Stimulated activated CD4-positive, alpha-beta T cell treated with anti-CD3 and anti-CD28 coated beads, Interleukin-12 subunit alpha, Interleukin-12 subunit beta, amount 100 ng/mL, for 24 hours (primary cell): ENCODE measurements around the gene UGT2B17.
"Not testable (repeated sequence)": the region's sequence is repeated elsewhere in the genome, so short reads cannot be mapped to it uniquely, and the experiment has no call there.

Experiments
- DNase-seq, 2 experiments: peaks; one replicate each; pipeline ENCODE4 v3.0.0-alpha.2; 2020; ENCODE audit warnings: low read depth in 2 of 2

Gene UGT2B17

DNA sequence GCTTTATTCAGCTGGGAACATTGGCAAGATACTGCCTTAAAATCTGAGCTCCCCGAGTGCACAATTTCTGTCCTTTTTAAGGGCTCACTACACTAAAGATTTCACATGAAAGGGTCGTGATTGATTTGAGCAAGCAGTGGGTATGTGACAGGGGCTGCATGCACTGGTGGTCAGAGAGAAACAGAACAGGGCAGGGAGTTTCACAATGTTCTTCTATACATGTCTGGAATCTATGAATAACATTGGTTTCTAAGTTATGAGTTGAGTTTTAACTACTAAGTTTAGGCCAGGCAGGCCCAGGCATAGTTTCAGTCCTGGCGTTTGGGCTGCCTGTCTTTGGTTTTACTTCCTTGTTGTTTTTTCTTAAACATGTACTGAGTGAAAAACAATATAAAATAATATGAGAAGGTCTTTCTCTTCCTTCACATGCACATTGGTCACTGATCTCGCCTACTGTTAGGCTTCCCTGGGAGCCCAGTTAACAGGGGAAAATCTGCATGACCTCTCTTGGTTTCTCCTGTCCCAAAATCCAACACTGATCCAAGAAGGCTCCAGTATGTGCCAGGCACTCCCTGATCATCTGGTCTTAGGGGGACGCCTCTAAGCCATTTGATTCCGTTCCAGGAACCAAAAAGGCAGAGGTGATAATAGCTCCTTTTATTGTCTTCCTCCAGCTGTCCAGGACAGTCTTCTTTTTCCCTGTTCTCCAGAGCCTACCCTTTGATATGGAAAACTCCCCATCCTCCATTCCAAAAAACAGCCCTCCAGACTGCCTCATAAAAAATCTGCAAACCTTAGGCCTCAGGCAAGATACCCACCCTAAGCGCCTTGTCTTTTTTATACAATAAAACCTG is at the start of gene UGT2B17:
TSS of gene UGT2B17 (minus strand) at position 51 of the 854 bp plus-strand sequence. CDS start 7,838 bp downstream, outside the sequence.
- DNase-seq = no peak

DNA sequence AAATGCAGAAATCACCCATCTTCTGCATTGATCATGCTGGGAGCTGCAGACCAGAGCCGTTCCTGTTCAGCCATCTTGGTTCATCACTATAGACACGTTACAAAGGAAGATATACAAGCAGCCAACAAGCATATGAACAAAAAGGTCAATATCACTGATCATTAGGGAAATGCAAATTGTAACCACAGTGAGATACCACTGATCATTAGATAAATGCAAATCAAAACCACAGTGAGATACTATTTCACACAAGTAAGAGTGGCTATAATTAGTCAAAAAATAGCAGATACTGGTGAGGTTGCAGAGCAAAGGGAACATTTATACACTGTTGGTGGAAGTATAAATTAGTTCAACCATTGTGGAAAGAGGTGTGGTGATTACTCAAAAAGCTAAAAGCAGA is 46.6 kb upstream of the UGT2B17 start:
- not testable (repeated sequence) for DNase-seq

DNA sequence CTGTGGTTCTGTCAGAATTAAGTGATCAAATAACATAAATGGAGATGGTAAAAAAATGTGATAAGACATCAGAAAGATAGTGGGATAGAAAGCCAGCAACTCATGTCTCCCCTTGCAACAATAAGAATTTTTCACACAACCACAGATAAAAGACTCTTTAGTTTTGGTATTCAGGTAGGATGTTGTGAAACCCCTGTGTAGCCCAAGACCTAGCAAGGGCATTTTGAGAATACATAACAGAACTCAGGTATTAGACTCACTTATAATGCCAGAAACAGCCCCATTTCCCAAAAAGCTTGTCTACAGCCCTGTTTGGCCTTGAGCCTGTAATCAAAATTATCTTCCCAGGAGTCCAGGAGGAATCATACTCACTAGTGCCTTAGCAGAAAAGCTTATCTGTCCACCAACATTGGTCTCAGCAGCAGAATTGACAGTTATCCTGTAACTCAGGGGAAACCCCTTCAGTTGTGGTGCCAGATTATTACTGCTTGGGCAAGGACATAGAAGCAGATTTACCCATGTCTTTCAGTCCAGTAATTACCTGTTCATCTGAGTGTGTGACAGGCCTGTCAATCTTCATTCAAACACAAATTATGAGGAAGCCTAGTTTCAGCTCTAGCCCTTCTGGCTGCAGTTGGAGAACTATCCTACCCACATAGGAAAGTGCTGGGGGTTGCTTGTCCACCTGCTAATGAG is 41.0 kb upstream of the UGT2B17 start:
- DNase-seq = no peak

DNA sequence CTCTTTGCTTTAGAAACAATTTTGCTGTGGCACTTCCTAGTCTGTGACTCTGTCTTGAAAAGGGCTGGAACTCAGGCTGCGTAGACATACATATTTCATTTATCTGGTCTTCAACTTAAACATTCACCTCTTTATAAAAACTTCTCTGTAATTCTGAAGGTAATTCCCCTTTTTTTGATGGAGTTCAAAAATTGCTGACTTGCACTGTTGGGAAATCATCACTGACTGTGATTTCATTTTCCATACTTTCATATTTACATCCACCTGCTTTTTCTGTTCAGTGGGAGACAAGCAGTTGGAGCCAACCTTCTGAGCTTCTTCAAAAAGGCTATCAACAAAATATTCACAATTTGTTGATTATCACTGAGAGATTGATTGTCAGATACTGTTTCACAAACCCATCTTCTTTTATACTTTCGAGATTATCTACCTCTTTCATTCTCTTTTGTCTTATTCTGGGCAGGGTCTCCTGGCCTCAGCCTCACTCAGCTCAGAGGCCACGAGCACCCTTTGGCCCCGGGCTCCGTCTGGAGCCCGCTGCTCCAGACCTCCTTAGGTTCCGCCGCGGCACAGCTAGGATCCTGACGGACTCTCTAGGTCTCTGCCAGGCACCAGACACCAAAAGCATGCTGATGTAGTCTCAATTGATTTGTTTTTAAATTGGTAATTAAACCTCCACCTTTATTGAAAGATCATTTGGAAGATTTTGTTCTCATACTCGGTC is 39.7 kb upstream of the UGT2B17 start:
- no peak for DNase-seq

DNA sequence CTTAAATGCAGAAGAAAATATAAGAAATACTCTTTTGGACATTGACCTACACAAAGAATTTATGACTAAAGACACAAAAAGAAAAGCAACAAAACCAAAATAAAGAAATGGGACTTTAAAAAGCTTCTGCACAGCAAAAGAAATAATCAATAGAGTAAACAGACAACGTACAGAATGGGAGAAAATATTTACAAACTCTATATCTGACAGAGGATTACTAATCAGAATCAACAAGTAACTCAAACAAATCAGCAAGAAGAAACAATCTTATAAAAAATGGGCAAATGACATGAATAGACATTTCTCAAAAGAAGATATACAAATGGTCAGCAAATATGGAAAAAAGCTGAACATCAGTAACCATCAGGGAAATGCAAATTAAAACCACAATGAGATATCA is 37.6 kb upstream of the UGT2B17 start:
- DNase-seq = no peak

DNA sequence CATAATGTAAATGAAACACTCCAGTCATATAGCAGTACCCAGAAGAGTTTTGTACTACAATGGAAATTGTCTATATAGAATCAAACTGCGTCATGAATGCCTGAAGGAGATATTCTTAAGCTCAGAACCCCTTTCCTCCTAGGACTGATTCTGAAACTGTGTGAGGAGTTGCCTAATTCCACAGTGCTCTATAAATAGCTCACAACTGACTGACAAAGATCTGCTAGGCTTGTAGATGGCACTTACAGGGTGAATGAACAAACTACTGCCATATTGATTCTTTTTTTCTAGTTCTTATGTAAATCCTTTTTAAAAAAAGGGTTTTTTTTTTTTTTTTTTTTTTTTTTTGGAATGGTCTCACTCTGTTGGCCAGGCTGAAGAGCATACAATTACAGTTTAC is 30.1 kb upstream of the UGT2B17 start:
- no peak for DNase-seq

DNA sequence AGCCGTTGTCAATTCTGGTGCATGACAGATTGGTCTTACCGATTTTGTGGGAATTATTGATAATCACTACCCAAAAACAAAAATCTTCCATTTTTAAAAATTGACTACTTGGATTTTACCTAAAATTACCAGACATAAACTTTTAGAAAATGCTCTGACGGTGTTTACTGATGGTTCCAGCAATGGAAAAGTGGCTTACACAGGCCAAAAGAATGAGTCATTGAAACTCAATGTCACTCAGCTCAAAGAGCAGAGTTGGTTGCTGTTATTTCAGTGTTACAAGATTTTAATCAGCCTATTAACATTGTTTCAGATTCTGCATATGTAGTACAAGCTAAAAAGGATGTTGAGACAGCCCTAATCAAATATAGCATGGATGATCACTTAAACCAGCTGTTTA is 23.0 kb upstream of the UGT2B17 start:
- no peak for DNase-seq

DNA sequence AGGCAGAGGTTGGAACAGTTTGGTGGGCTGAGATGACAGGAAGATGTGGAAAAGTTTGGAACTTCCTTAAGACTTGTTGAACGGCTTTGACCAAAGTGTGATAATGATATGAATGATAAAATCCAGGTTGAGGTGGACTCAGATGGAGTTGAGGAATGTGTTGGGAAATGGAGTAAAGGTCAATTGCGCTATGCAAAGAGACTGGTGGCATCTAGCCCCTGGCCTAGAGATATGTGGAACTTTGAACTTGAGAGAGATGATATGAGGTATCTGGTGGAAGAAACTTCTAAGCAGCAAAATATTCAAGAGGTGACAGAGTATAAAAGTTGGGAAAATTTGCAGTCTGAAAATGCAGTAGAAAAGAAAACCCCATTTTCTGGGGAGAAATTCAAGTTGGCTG is 21.4 kb upstream of the UGT2B17 start:
- DNase-seq = no peak

DNA sequence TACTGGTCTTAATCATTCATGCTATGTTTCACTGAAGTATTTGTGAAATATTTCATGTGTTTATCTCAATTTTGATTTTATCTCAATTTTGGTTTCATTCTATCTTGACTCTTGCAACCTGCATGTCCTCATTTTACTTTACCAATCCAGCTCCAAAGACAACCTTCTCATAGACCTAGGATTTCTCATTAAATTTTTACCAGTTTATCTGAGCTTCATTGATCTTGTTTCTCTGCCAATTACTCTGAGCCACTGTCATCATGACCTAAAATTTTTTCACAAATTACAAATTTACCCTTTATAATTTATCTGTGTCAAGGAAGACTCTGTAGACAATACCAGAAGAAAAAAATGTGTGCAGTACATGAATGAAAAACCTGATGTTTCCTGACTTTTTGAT is 18.6 kb upstream of the UGT2B17 start:
- no peak for DNase-seq

DNA sequence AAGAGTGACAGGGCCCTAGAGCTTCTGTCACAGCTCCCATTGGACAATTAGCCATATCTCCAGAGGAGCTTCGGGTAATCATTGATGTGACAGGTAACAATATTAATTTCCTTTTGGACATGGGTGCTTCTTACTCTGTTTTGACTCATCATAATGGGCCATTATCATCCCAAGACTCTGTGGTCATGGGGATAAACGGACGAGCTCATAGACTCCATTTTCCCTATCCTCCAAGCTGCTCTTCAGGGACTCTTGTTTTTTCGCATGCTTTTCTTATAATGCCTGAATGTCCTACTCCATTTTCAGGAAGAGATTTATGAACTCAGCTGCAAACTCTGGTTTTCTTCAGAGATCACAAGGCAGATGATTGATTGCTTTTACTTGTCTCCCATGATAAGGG is 17.0 kb upstream of the UGT2B17 start:
- no peak for DNase-seq

DNA sequence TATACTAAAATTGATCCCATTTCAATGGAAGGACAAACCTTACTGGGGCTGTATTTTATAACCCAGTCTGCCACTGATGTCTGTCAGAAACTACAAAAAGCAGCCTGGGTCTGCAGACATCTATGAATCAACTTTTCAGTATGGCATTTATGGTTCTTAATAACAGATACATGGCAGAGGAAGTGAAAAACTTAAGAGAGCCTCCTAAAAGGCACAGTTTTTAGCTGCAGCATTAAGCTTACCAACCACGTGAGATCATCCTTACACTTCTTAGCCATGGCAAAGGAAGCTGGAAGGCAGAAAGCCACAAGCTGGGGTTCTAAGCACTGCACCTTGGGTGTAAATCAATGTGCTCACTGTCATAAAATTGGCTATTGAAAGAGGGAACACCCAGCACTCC is 16.6 kb upstream of the UGT2B17 start:
- no peak for DNase-seq

DNA sequence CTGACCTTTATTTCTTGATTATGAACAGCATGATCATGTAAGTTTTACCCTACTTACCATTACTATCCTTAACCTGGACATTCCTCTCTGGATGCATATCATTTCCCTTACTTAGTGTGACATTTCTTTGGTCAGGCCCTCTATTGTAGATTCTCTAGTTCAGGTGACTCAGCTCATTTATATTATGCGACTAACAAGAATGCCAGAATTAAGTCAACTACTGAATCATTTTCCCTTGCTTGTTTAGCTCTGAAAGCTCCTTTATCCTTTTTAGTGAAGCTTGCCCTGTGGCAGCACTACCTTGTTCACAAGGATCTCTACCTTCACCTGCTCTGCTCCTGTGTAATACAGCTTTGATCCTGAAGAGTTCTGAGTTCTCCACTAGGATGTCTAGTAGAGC is 15.1 kb upstream of the UGT2B17 start:
- DNase-seq = no peak

DNA sequence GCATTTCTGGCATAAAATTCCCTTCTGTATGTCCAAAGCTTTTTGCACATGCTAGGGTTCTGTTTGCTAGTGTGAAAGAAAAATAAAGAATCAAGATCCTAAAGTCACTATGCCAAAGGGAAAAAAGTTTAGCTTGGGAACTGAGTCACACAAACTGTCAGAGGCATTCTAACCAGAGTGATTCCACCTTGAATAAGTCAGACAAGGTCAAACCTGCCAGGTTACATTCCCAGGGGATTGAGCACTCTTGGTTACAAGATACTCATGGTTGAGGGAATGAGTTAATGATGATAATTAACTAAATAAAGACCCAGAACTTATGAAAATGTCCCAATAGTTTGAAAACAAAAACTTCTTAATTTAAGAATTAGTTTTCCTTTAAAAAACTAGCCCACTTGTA is 13.7 kb upstream of the UGT2B17 start:
- DNase-seq = no peak

DNA sequence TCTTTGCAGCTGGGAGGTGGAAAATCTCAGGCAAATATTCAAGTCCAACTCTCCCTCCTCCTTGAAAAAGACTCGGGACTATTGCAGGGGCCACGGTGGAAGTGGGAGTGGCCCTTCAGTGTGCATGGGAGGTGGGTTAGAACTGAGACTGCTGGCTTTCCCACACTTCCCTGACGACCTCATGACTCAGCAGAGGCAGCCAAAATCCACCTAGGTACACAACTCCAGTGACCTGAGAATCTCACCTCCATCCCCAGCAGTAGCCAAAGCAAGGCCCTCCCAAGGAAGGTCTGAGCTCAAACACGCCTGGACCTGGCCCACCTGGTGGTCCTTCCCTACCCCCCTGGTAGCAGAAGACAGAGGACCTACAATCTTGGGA is 6.2 kb upstream of the UGT2B17 start:
- no peak for DNase-seq

DNA sequence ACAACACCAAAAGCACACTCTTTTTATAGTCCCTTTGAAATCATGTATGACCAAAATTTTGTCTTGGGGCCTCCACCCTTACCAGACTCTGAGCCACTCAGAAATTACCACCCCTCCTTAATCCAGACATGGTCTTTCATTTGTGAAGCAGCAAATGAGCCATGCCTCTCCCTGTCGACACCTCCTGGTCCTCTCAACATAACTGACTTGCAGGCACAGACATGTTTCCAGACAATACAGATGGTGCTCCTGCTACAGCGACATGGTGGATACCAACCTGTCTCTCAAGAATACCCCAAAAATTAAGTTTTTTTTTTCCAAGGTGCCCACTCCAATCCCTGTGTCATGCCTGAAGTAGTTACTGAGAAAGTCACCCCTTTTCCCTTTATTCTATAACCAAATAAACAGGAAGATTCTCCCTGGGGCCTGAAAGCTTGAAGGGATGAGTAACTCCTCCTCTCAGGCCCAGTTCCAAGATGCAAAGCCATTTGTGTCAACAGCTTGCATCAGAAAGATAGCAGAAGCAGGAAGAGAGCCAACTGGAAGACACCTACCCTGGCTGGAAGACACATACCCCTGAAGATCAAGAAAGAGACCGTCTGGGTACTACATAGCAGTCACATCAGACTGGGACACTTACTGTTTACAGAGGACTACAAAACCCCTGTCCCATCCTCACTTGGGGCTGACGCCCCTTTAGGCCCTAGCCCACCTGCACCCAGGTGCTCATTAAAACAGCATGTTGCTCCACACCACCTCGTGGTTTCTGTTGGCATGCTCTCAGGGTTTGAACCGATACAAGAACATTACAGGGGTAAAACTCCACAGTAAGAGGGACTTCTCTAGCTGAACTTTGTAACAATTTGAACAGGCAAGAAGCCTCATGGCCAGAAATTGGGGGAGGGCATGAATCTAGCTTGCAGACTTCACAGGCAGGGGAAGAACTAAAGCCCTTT is 5.5 kb upstream of the UGT2B17 start:
- DNase-seq = no peak

DNA sequence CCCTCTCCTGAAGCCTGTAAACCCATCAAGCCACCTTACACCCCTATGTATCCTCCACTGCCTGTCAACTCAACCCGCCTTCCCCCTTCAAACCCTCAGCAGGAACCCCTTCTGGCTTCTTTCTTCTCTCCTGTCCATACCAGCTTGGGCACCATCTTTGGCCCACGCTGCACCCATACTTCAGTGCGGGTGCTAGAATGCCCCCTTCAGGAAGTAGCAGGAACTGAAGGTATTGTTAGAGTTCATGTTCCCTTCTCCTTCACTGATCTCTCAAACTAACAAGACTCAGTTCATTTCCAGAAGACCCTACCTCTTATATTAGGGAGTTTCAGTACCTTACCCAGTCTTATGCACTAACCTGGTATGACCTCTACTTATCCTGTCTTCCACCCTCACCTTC is 1.5 kb upstream of the UGT2B17 start:
- no peak for DNase-seq

DNA sequence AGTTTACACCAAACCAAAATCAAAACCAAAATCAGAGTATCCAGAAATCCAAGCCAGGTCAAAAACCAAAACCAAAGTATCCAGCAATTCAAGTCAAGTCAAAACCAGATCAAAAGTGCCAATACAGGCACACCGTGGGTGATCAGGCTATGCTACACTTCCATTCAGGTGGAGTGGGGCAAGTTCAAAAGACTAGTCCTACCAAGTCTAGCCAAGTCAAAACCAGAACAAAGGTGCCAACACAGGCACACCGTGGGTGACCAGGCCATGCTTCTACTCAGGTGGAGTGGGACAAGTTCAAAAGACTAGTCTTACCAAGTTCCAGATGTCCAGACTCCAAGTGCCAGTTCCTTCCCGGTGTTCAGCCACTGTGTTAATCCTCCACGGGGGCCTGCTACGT is 486 bp downstream of the UGT2B17 start:
- DNase-seq = not testable (repeated sequence)

DNA sequence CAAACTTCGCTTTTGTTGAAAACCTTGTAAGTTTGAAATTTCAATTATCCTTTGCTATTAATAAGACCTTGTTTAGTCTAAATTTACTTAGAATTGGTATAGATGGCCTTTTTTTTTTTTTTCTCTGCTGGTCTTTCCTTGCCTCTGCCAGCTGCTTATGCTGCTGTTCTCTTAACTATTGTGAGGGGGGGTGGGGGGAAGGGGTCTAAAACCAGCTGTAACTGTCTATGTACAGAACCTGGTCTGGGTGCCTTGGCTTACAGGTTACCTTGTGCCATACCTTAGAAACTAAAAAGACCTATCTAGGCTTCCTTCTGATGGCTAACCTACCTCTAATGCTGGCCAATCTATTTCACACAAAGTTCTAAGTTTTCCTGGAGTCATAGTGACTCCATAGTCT is 1.0 kb downstream of the UGT2B17 start:
- DNase-seq = no peak

DNA sequence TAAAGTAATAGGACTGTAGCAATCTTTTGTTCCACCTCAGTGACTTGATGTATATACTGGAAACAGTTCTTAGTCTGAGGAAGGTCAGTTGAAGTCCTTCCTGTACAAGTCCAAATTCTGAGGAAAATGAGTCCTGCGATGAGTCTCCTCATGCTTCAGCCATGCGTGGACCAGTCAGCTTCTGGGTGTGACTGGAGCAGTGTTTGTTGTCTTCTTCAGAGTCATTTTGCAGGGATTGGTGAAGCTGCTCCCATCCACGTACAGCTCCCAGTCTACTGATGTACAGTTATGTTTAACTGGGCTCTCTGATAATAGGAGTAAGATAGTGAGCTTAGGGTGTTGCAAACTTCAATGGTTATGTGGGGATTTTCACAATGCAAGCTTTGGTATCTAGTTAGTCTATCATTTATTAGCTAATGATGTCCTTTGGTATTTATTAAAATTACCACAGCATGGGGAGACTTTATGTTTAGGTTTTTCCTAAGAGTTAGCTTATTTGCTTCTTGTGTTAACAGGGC is 3.4 kb downstream of the UGT2B17 start:
- DNase-seq = no peak

DNA sequence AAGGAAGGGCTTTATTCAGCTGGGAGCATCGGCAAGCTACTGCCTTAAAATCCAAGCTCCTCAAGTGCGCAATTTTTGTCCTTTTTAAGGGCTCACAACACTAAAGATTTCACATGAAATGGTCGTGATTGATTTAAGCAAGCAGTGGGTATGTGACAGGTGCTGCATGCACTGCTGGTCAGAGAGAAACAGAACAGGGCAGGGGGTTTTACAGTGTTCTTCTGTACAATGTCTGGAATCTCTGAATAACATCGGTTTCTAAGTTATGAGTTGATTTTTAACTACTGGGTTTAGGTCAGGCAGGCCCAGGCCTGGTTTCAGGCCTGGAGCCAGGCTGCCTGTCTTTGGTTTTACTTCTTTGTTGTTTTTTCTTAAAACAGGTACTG is 6.0 kb downstream of the UGT2B17 start:
- DNase-seq = no peak

DNA sequence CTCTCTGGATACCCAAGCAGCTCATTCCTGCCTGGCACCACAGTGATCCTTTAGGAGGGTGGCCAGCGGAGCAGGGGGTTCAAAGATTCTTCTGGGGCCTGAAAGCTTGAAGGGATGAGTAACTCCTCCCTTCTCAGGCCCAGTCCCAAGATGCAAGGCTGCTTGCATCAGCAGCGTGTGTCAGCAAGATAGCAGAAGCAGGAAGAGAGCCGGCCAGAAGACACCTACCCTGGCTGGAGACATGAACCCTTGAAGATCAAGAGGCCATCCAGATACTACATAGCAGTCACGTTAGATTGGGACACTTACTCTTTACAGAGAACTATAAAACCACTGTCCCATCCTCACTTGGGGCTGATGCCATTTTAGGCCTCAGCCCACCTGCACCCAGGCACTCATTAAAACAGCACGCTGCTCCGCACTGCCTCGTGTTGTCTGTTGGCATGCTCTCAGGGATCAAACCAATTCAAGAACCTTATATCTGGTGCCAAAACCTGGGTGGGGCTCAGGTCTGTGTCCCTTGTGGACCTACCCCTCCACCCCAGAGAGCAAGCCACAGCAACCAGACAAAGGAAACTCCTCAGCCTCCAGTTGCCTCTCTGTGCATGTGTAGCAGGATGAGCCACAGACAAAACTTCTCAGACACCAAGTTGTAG is 6.5 kb downstream of the UGT2B17 start:
- DNase-seq = no peak
